NB4 (cell line): Measurements from ENCODE around the gene PPP1R11.

ENCODE experiments used
- DNase-seq: peaks from one replicate; pipeline ENCODE4 v3.0.0; 2010; ENCODE audit warnings: low read depth
- H3K4me3 ChIP-seq: one replicate; pipeline ENCODE4 v1.5.1; 2011; ENCODE audit warnings: mild to moderate bottlenecking, low read depth, low read length, moderate library complexity
- MAX ChIP-seq: IDR thresholded peaks from 2 replicates; pipeline ENCODE4 v1.6.1; 2011; ENCODE audit warnings: low read depth, low read length
- MYC ChIP-seq: IDR thresholded peaks from 2 replicates; pipeline ENCODE4 v1.6.1; 2011; ENCODE audit warnings: low read depth, low read length
- POLR2A ChIP-seq: IDR thresholded peaks from 2 replicates; pipeline ENCODE4 v1.6.1; 2011; ENCODE audit warnings: mild to moderate bottlenecking; ENCODE audit not compliant: insufficient read length; ENCODE audit errors: extremely low read depth
- TF ChIP-seq, protein P1 (sequence below): IDR thresholded peaks from one replicate; pipeline ENCODE4 v1.5.1; 2012; ENCODE audit warnings: low read depth, low read length

The PPP1R11 gene

GRCh38 chr6:30102970-30103871, 36.2 kb downstream of the PPP1R11 start:
- H3K4me3 ChIP-seq, result no peak overlapping the region
- DNase-seq, result peak; percentile 90
- no peak for TF ChIP-seq POLR2A
- TF ChIP-seq, protein P1, sequence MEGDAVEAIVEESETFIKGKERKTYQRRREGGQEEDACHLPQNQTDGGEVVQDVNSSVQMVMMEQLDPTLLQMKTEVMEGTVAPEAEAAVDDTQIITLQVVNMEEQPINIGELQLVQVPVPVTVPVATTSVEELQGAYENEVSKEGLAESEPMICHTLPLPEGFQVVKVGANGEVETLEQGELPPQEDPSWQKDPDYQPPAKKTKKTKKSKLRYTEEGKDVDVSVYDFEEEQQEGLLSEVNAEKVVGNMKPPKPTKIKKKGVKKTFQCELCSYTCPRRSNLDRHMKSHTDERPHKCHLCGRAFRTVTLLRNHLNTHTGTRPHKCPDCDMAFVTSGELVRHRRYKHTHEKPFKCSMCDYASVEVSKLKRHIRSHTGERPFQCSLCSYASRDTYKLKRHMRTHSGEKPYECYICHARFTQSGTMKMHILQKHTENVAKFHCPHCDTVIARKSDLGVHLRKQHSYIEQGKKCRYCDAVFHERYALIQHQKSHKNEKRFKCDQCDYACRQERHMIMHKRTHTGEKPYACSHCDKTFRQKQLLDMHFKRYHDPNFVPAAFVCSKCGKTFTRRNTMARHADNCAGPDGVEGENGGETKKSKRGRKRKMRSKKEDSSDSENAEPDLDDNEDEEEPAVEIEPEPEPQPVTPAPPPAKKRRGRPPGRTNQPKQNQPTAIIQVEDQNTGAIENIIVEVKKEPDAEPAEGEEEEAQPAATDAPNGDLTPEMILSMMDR, result peak; percentile 97
- TF ChIP-seq MYC, result peak; percentile 19; the same call in 1 of the 2 replicates
- TF ChIP-seq MAX, result peak; percentile 43; the same call in 1 of the 2 replicates

GRCh38 chr6:30103872-30104179, 36.8 kb downstream of the PPP1R11 start:
- no peak overlapping the region for H3K4me3 ChIP-seq
- DNase-seq, result no peak
- no peak for TF ChIP-seq POLR2A
- TF ChIP-seq, protein P1, result no peak
- TF ChIP-seq MAX, result no peak
- TF ChIP-seq MYC, result no peak

DNA sequence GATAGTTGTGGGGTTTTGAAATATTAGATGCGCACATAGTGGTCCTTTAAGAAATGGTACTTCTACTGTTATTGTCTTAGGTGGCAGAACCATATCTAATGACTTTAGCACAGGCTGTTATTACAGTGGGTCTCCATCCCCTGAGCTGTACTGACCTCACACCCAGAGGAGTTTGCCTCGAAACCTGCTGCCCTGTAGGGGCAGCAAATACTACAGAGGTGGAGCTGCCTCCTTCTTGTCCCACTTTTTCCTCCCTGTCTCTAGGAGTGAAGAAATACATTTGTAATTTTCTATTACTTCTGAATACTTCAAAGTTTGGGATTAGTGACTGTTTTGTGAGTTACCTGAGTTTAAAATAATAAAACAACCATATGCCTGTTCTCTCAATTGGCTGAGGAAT, 37.7 kb downstream of the PPP1R11 start:
- no peak for DNase-seq
- TF ChIP-seq POLR2A, result no peak
- TF ChIP-seq, protein P1, result peak; percentile 10
- H3K4me3 ChIP-seq, result no peak overlapping the region

GRCh38 chr6:30111266-30111856, 44.4 kb downstream of the PPP1R11 start:
- TF ChIP-seq MAX (no peak), POLR2A (no peak), MYC (no peak)
- H3K4me3 ChIP-seq, result no peak overlapping the region
- DNase-seq, result no peak

- no peak for TF ChIP-seq POLR2A
- H3K4me3 ChIP-seq, result no peak overlapping the region
- no peak for DNase-seq
These were observed 45.5 kb downstream of the PPP1R11 start for GRCh38 chr6:30112402-30112994.

- no peak for TF ChIP-seq MAX
- TF ChIP-seq POLR2A, result no peak
- TF ChIP-seq, protein P1, result no peak
- TF ChIP-seq MYC, result no peak
- no peak within 1 kb of the TSS for H3K4me3 ChIP-seq
- no peak for DNase-seq
These were observed 46.2 kb downstream of the PPP1R11 start, which contains the start of gene TRIM31 for GRCh38 chr6:30113003-30113759. Gene TRIM31, minus strand, starts transcription at chr6:30113090. Its CDS starts 285 bp downstream, at chr6:30112805.
